Hypothalamus (tissue), 51 donors: Measurements from ENCODE around the gene TAOK3.
"Not testable (repeated sequence)": the region's sequence is repeated elsewhere in the genome, so short reads cannot be mapped to it uniquely, and the experiment has no call there.

Experiments used
- DNase-seq, 51 donors: peaks; one replicate each; lab custom pipeline; 2025; lab: John Stamatoyannopoulos, UW

The TAOK3 gene

DNA sequence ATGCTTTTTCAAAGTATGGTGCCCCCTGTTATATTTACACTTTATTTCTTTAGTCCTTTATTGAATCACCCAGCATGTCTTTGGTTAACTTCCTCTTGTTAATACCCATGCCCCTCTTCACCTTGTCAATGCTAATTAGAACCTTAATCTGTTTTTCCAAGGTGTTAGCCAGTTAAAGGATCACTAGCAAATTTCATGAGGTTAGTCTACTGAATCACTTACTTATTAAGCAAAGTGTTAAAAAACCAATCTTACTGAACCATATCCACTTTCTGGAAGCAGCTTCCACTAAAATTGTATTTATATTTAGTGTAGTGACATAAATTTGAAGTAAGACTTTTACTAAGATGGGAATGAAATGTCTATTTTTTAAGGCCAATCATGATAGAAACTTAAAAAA, 27.9 kb downstream of the TAOK3 start:
- DNase-seq = no peak

DNA sequence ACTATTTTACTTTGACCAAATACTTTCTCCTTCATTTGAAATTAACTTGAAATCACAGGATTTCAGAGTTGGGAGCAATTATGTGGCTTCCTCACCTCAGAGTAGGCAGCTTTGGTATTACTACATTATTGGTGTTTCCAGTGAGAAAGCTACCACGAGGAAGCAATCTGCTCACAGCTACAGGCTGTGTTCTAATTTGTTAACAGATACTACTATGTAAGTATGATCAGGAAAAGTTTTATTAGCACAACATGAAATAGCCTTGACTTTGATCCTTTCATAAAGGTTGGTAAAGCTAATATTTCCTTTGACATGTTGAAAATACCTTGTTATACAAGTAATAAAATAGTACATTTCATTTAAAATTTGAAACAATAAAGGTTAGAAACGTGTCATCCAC, 30.6 kb downstream of the TAOK3 start:
- no peak for DNase-seq

DNA sequence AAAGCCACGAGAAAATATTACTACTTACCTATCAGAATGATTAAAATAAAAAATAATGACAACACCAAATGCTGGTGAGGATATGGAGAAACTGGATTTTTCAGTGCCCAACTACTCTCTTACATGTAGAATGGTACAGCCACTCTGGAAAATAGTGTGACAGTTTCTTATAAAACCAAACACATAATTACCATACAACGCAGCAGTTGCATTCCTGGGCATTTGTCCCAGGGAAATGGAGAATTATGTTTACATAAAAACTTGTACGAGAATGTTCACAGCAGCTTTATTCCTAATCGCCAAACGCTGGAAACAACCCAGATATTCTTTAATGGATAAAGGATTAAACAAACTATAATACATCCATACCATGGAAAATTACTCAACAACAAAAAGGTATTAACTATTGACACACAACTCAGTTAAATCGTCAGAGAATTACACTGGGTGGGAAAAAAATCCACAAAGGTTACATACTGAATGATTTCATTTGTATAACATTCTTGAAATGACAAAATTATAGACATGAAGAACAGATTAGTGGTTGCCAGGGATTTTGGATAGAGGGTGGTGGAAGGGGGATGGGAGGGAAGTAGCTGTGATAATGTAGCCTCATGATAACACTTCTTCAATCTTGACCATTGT, 35.4 kb downstream of the TAOK3 start:
- DNase-seq = no peak

DNA sequence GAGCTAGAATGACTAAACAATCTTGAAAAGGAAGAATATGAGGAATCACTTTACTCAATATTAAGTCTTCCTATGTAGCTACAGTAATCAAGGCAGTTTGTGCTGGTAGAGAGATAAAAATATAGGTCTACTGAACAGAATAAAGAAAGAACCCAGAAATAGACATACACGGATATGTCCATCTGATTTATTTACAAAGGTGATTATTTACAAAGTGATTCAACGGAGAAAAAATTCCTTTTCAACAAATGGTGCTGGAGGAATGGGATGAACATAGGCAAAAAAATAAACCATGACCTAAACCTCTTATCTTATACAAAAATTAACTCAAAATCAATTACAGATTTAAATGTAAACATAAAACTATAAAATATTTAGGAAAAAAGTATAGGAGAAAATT, 36.6 kb downstream of the TAOK3 start:
- no peak for DNase-seq

DNA sequence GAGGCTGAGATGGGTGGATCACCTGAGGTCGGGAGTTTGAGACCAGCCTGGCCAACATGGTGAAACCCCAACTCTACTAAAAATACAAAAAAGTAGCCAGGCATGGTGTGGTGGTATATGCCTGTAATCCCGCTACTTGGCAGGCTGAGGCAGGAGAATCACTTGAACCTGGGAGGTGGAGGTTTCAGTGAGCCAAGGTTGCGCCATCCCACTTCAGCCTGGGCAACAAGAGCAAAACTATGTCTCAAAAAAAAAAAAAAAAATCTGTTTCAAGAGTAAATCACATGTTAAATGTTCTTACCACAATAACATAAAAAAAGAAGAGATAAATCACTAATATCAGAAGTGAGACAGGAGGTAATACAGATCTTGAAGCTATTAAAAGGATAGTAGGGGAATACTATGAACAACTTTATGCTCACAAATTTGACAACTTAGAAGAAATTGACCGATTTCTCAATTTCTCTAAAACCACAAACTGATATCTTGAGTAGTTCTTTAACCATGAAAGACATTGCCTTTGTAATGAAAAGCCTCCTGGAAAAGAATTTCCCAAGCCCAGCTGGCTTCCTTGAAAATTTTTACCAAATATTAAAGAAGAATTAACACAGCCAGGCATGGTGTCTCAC, 37.7 kb downstream of the TAOK3 start:
- no peak for DNase-seq

DNA sequence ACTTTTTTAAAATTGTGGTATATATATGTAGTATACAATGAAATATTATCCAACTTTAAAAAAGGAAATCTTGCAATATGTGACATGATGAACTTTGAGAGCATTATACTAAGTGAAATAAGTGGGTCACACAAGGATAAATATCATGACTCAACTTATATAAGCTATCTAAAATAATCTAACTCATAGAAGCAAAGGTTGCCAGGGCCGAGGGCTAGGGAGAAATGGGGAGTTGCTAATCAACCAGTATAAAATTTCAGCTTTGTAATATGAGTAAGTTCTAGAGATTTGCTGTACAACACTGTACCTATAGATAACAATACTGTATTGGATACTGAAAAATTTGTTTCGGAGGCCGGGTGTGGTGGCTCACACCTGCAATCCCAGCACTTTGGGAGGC, 38.5 kb downstream of the TAOK3 start:
- no peak for DNase-seq

DNA sequence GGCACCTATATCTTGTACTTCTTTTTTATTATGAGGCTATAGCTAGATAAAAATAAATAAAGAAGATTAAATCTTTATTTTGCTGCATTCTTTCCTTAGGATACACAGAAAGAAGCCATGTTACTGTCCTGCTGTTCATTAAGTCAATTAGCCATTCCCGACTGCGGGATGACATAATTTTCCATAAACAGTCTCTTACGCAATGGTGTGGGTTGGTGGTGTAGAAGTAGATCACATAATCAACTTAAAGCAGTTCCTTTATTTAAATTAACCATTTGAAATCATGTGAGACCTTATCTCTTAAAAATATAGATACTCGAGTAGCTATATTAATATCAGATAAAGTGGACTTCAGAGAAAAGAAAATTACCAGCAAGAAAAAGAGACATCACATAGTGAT, 40.2 kb downstream of the TAOK3 start:
- no peak for DNase-seq

DNA sequence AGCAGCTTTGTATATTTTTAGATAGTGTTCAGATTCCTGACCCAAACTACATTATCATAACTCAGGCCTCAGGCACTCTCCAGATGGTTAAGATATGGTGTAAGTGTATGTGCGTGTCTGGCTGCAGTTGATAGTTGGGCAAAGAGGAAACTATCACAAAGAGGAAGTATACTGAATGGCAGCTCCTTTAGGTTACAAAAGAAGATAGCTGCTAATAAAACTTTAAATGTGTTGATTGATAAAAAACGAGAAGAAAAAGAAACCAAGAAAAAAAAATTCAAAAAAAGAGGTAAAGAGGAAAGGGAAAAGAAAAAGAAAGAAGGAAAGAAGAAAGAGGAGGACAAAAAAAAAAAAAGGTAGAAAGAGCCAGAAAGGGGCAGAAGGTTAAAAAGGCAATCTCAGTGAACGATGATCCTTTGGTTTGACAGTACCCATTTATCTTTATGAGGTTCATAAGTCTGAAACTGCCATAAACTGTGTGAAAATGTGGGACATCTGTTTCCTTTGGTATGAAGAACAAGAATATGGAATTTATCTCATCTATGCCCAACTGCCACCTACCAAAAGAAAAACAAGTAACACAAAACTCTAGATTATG, 42.2 kb downstream of the TAOK3 start:
- no peak for DNase-seq

DNA sequence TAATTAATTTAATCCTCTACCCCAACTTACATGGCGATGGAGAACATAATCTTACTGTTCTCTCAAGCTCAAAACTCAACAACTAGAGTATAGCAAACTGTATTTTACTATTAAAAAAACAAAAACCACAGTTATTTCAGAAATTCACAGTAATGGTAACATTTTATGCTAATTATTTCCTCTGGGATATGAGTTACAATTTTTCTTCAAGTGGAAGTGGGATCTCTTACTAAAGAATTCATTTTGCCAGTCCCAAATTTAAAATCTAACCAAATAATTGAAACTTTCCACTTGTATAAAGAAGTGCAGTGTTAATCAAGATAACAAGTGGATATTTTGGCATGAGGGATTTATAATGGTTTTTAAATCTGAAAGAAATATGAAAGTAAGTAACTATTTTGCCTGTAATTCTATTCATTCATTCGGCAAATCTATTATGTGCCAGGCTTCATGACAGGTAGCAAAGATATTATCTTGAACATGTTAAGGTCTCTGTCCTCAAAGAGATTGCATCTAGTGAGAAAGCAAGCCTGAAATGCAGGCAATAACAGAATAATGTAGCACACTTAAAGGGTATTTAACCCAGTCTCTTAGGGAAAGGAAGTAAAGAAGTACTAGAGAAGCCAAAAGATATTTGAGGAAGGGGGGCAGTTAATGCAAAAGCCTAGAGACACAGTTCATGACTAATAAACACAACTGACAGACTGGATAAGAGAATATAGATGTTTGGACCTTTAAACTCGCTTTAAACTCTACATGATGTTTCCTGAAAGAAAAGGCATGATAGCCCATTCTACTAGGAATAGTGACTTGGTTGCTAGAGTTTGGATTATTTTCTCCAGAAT, 44.0 kb downstream of the TAOK3 start:
- no peak for DNase-seq

DNA sequence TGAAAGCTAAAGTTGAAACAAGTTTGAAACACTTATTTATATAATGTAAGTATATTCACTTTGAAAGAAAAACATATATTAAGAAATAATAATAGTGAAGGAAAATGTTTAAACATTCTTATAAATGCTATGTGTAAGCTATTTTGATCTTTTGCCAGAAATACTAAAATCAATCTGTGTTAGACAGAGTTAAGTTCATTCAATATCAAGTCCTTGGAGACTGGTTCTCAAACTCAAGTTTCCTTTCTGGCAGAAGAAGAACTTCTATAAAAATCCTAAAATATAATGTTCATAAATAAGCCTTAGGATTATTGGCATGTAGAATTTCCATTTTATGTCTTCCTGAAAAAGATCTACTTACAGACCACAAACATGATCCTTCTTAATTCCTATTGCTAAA, 45.3 kb downstream of the TAOK3 start:
- no peak for DNase-seq

DNA sequence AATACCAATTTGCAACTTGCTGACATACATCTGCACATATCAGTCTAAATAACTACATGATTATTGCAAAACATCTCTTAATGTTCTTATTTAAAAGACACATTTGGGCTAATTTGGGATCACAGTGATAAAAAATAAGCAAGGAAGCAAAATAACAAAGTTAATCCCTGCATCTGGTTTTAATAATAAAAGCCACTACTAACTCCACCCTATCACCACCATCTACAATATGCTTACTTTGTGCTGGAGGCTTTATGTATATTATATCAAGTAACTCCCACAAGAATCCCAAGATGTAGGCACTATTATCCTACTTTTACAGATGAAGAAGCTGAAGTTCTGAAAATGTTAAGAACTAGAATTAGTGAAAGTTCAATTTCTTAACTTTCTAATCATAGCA, 45.7 kb downstream of the TAOK3 start:
- DNase-seq = no peak

DNA sequence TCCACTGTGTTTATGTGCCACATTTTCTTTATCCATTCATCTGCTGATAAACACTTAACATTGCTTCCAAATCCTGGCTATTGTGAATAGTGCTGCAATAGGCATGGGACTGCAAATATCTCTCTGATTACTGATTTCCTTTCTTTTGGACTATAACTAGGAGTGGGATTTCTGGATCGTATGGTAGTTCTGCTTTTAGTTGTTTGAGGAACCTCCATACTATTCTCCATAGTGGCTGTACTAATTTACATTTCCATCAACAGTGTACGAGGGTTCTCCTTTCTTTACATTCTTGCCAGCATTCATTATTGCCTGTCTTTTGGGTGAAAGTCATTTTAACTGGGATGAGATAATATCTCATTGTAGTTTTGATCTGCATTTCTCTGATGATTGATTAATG, 47.6 kb downstream of the TAOK3 start:
- DNase-seq = no peak

DNA sequence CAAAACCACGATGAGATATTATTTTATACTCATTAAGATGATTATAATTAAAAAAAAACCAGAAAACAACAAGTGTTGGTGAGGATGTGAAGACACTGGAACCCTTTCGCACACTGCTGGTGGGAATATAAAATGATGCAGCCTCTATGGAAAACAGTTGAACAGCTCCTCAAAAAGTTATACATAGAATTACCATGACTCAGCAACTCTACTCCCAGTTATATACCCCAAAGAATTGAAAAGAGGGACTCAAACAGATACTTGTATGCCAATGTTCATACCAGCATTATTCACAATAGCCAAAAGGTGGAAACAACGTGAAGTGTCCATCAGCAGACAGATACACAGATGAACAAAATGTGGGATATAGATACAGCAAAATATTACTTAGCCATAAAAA, 53.1 kb downstream of the TAOK3 start:
- no peak for DNase-seq

DNA sequence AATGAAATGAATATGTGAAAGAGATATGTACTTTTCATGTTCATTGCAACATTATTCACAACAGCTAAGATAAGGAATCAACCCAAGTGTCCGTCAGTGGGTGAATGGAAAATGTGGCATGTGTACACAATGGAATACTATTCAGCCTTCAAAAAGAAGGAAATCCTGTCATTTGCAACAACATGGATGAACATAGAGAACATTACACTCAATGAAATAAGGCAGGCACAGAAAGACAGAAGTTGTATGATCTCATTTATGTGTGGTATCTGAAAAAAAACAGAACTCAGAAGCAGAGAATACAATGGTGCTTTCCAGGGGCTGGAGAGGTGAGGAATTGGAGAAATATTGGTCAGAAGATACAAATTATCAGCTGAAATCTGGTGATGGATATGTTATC, 54.0 kb downstream of the TAOK3 start:
- DNase-seq = no peak

DNA sequence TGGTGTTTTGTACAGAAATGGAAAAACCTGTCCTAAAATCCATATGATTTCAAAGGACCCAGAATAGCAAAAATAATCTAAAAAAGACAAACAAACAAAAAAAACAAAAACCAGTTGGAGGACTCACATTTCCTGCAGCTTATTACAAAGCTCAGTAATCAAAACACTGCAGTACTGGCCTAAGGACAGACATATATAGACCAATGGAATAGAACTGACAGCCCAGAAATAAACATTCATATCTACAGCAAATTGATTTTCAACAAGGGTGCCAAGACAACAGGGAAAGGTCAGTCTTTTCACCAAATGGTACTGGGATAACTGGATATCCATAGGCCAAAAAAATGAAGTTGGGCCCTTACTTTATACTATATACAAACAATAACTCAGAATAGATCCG, 55.0 kb downstream of the TAOK3 start:
- DNase-seq = no peak

DNA sequence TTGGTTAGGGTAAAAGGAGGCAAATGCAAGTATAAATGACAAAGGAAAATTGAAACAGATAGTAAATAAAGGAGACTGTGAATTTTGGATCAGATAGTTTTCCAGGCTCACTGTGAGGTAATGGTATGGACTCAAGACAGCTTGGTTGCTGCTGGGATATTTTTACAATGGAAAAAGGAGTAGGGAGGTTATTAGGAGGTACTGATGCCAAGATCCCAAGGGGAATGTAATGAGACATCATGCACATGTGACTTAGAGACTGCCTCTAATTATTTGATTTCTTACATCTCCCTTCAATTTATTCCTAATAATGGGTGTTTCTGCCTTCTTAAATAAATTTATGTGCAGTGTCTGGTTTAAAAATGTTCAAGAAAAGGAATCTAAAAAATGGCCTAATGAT, 56.9 kb downstream of the TAOK3 start:
- no peak for DNase-seq

DNA sequence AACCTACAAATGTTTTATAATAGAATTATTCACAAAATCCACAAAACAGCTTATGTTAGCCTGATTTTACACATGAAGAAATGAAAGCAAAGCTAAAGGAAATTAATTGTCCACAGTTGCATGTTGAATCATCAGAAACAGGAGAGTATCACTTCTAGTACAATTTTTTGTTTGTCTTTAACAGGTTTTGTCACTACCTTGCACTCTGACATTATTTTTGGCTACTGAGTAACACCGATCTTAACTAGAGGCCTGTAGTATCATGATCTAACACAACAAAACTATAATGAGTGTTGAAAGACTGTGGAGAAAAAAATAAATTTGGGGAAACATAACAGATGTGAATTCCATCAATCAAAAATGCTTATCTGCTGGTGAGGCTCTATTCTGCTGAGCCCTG, 60.1 kb downstream of the TAOK3 start:
- no peak for DNase-seq

DNA sequence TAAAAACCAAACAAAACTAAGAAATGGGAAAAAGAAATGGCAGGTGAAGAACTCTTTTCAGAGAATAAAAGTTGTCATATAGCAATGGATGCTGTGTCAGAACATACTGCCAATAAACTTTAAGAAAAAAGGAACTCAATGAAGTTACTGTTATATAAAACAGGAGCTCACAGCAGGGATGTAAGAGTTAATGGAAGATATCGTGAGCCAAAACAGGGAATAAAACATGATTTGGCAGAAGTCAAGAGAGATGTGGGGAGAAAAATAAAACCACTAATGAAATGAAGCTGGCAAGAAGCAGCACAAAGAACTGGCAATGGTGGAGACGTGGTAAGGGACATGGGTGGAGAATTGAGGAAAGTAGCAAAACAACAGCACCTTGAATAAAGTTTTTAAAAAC, 61.0 kb downstream of the TAOK3 start:
- no peak for DNase-seq

DNA sequence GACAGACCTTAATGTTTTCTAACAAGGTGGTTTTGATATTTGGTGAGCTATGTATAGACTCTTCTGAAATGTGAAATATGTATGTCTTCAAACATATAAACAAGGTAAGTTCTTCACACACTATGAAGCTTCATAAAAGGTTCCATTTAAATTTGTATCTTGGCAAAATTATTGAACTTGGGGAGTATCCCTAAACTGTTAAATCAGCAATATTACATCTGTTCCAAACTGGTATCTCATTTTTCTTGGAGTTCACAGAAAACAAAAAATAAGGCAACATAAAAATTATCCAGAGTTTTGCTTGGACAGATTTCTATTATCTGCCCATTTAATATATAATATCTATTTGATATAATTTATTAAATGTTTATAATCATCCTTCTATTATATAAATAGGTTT, 62.4 kb downstream of the TAOK3 start:
- DNase-seq = no peak

DNA sequence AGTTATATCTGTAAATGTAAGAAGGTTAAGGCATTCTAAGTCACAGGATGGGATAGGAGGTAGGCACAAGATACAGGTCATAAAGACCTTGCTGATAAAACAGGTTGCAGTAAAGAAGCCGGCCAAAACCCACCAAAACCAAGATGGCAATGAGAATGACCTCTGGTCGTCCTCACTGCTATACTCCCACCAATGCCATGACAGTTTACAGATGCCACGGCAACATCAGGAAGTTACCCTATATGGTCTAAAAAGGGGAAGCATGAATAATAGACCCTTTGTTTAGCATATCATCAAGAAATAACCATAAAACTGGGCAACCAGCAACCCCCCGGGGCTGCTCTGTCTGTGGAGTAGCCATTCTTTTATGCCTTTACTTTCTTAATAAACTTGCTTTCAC, 64.7 kb downstream of the TAOK3 start:
- DNase-seq = not testable (repeated sequence)

DNA sequence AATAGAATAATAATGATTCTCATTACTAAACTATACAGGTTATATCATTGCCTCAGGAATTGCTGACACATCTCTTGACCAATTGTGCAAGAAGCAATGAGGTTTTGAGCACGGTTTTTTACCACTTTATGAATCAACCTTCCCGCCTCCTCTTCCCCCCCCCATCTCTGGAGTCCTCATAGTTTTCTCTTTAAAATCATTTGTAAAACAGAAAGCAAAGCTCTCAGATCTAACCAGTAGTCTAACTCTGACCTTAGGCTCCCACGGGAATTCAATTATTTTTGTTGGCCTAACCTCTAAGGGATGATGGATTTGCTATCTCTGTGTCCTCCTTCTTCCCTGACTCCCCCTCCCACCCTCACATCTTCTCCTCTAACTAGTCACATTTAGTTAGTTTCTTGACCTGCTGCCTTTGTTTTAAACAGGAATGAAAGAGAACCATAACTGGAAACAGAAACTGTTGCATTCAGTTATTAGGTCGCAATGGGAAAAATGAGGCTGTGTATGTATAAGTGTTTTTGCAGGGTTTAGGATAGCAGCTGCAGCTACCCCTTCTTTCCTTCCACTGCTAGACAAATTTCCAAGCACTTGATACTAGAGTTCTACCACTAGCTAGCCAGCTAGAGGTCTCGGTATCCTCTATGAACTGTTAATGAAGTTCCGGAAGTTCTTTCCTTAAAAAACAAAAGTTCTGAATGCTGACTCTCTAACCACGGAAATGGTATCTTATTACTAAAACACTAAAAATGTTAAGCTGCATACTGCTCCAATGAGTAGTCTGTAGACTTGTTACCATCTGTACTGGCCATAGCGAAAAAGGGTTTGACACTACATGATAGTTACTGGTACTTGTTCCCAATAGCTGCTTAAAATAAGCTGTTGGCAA, 65.4 kb downstream of the TAOK3 start:
- no peak for DNase-seq
